ENCODE results near the gene RHOXF1.
"Not testable (repeated sequence)": the region's sequence is repeated elsewhere in the genome, so short reads cannot be mapped to it uniquely, and the experiment has no call there.

The RHOXF1 gene

DNA sequence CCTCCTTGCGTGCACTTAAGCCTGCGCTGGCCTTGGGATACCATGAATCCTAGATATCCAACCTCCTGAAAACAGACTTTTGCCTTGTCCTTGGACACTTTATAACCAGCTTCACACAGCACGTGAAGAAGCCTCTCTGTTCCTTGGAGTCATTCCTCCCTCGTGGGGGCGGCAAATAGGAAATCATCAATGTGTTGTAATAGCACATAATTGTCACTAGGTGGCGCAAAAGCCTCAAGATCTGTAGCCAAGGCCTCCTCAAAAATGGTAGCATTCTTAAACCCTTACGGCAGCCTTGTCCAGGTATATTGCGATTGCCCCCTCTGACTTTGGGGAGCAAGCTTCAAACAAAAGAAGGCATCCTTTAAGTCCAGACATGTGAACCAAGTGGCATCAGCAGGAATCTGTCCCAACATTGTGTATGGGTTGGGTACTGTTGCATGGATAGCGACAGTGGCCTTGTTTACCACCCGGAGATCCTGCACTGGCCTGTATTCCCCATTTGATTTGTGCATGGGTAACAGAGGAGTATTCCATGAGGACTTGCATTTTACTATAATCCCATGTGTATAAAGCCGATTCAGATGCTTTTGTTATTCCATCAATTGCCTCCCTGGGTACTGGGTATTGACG lies 30.0 kb downstream of the RHOXF1 start:
- not testable (repeated sequence) for DNase-seq

DNA sequence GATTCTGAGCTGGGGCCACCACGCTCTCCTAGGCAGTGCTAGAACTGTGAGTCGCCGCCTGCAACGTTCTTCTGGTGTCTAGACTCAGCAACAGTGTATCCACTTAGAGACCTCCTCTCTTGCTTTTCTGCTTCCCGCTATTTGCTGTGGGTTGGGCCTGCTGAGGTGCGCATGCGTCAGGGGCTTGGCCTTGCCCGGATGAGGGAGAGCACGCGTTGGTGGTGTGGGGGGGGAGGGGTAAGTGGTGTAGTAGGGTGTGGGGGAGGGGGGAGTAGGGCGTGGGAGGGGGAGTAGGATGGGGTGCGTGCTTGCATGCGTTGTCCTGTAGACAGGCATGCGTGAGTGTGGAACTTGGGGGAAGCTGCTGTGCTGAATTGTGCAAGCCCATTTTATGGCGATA lies 38.1 kb downstream of the RHOXF1 start, which contains the start of gene RHOXF2B:
TSS of gene RHOXF2B (minus strand) at position 101 of the 400 bp plus-strand sequence. CDS start 138 bp downstream, outside the sequence.
- not testable (repeated sequence) for DNase-seq

DNA sequence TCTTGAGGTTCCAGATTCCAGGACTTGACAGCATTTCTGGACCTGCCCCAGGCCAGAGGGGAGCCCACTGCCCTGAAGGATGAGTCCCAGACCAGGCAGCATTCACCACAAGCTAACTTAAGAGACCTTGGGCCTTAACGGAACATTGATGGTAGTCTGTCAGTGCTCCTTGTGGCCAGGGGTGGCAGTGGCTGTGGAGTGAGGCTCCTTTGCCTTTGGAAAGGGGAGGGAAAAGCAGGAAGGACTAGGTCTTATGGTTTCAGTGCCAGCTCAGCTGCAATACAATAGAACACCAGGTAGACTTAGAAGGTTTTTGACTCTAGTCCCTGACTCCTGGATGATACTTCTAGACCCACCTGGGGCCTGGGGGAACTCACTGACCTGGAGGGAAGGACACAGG lies 49.5 kb downstream of the RHOXF1 start:
- DNase-seq: not testable (repeated sequence)
